Activated T-cell treated with anti-CD3 and anti-CD28 coated beads for 24 hours (primary cell): ENCODE measurements around the gene GLRX3.
A peak's percentile ranks its signal among the peaks of the same experiment; 100 is the strongest.

Experiments
- DNase-seq: peaks from one replicate; pipeline ENCODE4 v3.0.0-alpha.2; 2020; ENCODE audit warnings: low read depth

Gene GLRX3

GRCh38 chr10:130137659-130138478, 1.7 kb downstream of the GLRX3 start:
- no peak for DNase-seq

DNA sequence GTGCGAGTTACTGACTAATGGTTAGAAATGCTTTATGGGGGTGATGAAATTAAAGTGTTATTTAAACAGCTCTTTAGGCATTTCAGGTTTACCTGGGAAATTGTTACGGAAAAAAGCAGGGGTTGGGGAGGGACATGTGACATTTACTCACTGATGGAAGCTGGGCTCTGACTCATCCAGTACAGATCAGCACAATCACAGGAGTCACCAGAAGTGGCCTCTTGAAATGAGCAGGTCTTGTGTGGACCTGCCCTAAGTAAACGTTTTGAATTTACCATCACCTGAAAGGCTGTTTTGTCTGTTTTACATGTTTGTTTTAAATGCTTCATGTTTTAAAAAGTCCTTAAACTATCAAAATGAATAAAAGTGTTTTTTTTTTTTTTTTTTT, 2.3 kb downstream of the GLRX3 start:
- no peak for DNase-seq

DNA sequence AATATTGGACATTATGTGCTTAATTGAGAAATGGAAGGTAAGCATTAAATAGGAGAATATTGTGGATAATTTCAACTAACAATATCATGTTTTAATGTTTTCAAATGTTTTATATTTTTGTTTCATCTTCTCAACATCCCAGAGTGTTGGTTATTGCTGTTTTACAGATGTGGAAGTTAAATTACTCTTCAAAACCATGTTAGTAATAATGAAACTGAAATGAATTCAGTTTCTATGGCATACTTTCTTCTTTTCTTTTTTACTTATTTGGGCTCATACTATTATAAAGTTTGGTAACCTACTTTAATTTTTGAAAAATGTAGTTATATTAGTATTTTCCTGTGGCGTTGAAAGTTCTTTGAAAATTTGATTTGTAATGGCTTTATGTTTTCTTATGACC, 4.2 kb downstream of the GLRX3 start:
- no peak for DNase-seq

- DNase-seq, result no peak
These were observed 4.8 kb downstream of the GLRX3 start for GRCh38 chr10:130141038-130141437.

- DNase-seq, result no peak
These were observed 5.3 kb downstream of the GLRX3 start for GRCh38 chr10:130141460-130141859.

- no peak for DNase-seq
These were observed 5.7 kb downstream of the GLRX3 start for GRCh38 chr10:130141878-130142277.

DNA sequence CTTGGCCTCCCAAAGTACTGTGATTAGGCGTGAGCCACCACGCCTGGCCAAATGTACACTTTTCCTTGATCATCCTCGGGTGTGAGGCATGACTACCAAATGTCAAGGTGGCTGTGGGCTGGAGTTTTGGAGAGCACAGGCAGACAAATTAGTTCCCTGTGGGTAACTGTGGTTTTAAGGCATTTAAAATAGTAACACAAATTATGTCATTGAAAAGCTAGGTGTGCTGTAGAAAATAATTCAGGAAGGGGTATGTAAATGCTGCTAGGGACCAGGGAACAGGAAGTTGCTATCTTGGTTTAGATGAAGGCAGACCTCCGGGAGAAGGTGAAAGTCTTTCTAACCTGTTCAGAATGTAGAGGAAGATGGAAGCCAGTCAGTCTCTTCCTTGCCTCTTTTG, 9.9 kb downstream of the GLRX3 start:
- no peak for DNase-seq

- DNase-seq, result no peak
These were observed 23.1 kb downstream of the GLRX3 start for GRCh38 chr10:130159192-130159794.

- DNase-seq, result no peak
These were observed 24.6 kb downstream of the GLRX3 start for GRCh38 chr10:130160775-130161174.

DNA sequence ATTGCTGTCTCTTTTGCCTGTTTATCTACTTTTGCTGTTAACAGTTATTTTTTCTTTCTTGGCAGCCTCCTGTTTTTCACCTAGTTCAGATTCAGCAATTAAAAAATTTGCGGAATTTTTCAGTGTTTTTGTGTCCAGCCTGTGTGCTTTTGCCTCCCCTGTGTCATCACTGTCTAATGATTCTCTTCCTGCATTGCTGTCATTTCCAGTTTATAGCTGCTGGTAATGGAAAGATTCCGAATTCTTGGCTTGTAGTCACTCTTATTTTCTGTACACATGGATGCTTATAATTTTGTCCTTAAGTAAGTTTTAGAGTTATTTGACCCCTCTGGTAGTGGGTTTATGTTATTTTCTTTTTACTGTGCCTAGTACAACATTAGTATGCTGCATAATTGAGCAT, 25.1 kb downstream of the GLRX3 start:
- no peak for DNase-seq

GRCh38 chr10:130167193-130167592, 31.0 kb downstream of the GLRX3 start:
- no peak for DNase-seq

- no peak for DNase-seq
These were observed 31.5 kb downstream of the GLRX3 start for GRCh38 chr10:130167707-130168106.

GRCh38 chr10:130169136-130169859, 33.1 kb downstream of the GLRX3 start:
- no peak for DNase-seq

- DNase-seq, result no peak
These were observed 35.0 kb downstream of the GLRX3 start for GRCh38 chr10:130171196-130171595.

DNA sequence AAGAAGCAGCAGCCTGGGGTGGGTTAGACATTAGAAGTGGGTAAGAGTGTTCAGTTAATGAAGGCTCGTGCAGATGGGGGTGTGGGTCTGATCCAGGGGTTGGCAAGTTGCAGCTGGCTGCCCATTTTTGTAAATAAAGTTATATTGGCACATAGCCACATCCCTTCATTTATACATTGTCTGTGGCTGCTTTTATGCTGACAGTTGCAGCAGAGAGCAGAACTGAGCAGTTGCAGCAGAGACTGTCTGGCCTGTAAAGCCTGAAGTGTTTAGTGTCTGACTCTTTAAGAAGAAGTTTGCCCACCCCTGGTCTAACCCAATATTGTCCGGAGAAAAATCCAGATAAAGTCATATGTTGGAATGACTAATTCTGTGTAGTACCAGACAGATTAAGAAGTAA, 38.1 kb downstream of the GLRX3 start:
- no peak for DNase-seq

GRCh38 chr10:130175074-130175473, 38.9 kb downstream of the GLRX3 start:
- DNase-seq, result no peak

DNA sequence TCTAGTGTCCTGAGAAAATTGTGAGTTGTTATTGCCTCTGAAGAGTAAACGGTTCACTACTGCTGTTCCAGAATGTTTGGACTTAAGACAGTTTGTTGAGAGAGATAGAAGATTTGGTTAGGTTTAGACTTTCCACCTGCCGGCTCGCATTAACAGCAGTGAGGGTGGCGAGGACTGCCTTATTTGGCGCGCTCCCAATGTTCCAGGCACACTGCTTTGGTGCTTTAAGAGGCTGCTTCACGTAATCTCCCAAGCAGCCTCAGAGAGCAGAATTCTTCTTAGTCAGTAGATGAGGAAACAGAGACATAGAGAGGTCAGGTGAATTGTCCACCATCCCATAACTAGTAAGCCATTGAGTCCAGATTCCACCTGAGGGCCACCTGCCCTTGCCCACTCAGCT, 41.1 kb downstream of the GLRX3 start:
- DNase-seq, result no peak

DNA sequence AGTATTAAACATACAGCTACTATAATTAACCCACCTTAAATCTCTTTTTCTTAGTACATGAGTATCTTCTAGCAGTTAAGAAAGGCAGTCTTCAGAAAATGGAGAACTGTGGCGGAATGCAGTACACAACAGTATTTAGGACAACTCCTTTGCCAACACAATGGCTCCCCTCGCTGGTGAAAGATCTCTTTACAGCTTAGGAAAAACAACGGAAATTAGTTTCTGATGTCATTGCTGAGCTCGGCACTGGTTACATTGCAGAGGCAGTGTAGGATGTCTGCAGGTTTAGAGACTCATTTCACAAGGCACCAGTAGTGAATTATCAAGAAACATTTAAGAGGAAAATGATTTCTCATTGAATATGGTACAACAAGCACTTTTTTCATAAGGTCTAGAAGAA, 43.4 kb downstream of the GLRX3 start:
- peak; percentile 23 for DNase-seq

GRCh38 chr10:130180416-130180815, 44.2 kb downstream of the GLRX3 start:
- no peak for DNase-seq

DNA sequence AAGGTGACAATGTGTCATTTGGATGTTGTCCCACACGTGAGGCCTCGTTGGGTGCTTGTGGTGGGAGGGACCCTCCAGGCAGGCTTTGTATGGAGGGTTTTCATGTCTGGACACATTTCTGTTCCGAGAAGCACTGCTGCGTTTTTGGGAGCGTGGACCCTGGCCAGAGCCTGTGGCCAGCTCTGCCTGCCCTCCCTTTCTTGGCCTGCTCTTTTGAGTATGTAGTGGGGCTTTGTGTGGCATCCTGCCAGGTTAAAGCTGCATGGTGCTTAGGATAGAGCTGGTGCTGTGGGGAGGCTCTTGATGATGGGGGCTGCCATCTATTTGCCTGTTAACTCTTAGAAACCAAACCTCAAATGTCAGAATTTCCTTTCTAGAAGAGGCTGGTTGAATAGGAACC, 45.7 kb downstream of the GLRX3 start:
- no peak for DNase-seq

GRCh38 chr10:130185591-130185990, 49.4 kb downstream of the GLRX3 start:
- no peak for DNase-seq

- no peak for DNase-seq
These were observed 52.3 kb downstream of the GLRX3 start for GRCh38 chr10:130188195-130189175.
